CD14-positive monocyte (primary cell): ENCODE results near the gene DNAJB12. TPM values are rescaled to one million over a fixed set of nuclear protein-coding genes. Genes with fewer than 3 reads are reported as not detected.

Experiments
- DNase-seq, 3 donors: peaks; one replicate each; pipeline ENCODE4 v3.0.0-alpha.2; 2011 to 2022
- H2AFZ ChIP-seq: 2 replicates; pipeline ENCODE4 v1.6.0; 2012; ENCODE audit warnings: mild to moderate bottlenecking, low read depth, low read length, inconsistent platforms; ENCODE audit not compliant: insufficient read depth, poor library complexity, severe bottlenecking
- H3K27ac ChIP-seq, 2 donors: 1 replicate in 1 of 2; 2 replicates in 1 of 2; pipeline ENCODE4 v1.5.1; 2012 to 2013; ENCODE audit warnings: low read length in 2 of 2, control low read depth in 1 of 2, inconsistent platforms in 1 of 2, low read depth in 1 of 2, mild to moderate bottlenecking in 1 of 2
- H3K27me3 ChIP-seq, 2 donors: one replicate each; pipeline versions ENCODE4 v1.6.0 to v1.6.1; 2011 to 2013; ENCODE audit warnings: low read length in 2 of 2; ENCODE audit not compliant: control insufficient read depth in 2 of 2, insufficient read depth in 2 of 2
- H3K36me3 ChIP-seq, 2 donors: replicated peaks in 1 of 2; 1 replicate in 1 of 2; 2 replicates in 1 of 2; pipeline versions ENCODE4 v1.5.1 to v1.6.1; 2012 to 2013; ENCODE audit warnings: low read length in 2 of 2, control low read depth in 1 of 2, inconsistent platforms in 1 of 2, mild to moderate bottlenecking in 1 of 2; ENCODE audit not compliant: insufficient read depth in 2 of 2, control insufficient read depth in 1 of 2
- H3K4me1 ChIP-seq, 2 donors: 1 replicate in 1 of 2; 2 replicates in 1 of 2; pipeline versions ENCODE4 v1.5.1 to v1.6.1; 2012 to 2013; ENCODE audit warnings: low read length in 2 of 2, control low read depth in 1 of 2, inconsistent platforms in 1 of 2, mild to moderate bottlenecking in 1 of 2, moderate library complexity in 1 of 2; ENCODE audit not compliant: insufficient read depth in 2 of 2, control insufficient read depth in 1 of 2
- H3K4me2 ChIP-seq: replicated peaks from 2 replicates; pipeline ENCODE3; 2012; ENCODE audit warnings: low read length, moderate library complexity, mild to moderate bottlenecking; ENCODE audit not compliant: poor library complexity, severe bottlenecking; ENCODE audit errors: extremely low read depth
- H3K4me3 ChIP-seq, 3 experiments: fragments of 200-600 bp in 1 of 3; sonication (generic) in 1 of 3; replicated peaks in 1 of 3; 1 replicate in 2 of 3; 2 replicates in 1 of 3; pipeline ENCODE4 v1.5.1; 2011 to 2013; ENCODE audit warnings: low read length in 3 of 3, mild to moderate bottlenecking in 3 of 3, control low read depth in 2 of 3, low read depth in 2 of 3, inconsistent platforms in 1 of 3, moderate library complexity in 1 of 3
- H3K79me2 ChIP-seq: 2 replicates; pipeline ENCODE4 v1.6.0; 2012; ENCODE audit warnings: mild to moderate bottlenecking, control low read depth, inconsistent platforms, low read length, moderate library complexity; ENCODE audit not compliant: insufficient read depth
- H3K9ac ChIP-seq: 2 replicates; pipeline ENCODE4 v1.6.0; 2017; ENCODE audit warnings: low read length, mild to moderate bottlenecking; ENCODE audit not compliant: insufficient read depth, poor library complexity, severe bottlenecking
- H3K9me3 ChIP-seq, 2 donors: replicated peaks in 1 of 2; 1 replicate in 1 of 2; 2 replicates in 1 of 2; pipeline versions ENCODE4 v1.5.1 to v1.6.1; 2012 to 2013; ENCODE audit warnings: low read length in 2 of 2, control low read depth in 1 of 2; ENCODE audit not compliant: control insufficient read depth in 1 of 2, insufficient read depth in 1 of 2
- H4K20me1 ChIP-seq: 2 replicates; pipeline ENCODE4 v1.6.0; 2012; ENCODE audit warnings: mild to moderate bottlenecking, low read length, control low read depth, moderate library complexity; ENCODE audit not compliant: insufficient read depth
- H3K27ac Mint-ChIP-seq, 7 donors: one replicate each; pipeline ENCODE4 v1.8.0; 2020; ENCODE audit warnings: mild to moderate bottlenecking in 7 of 7, mixed read lengths in 7 of 7, moderate library complexity in 6 of 7, inconsistent platforms in 2 of 7
- H3K27me3 Mint-ChIP-seq, 3 donors: one replicate each; pipeline ENCODE4 v1.8.0; 2021 to 2022; ENCODE audit warnings: low read depth in 3 of 3, mild to moderate bottlenecking in 3 of 3, mixed read lengths in 3 of 3, moderate library complexity in 3 of 3, inconsistent platforms in 1 of 3
- H3K36me3 Mint-ChIP-seq, 2 donors: one replicate each; pipeline ENCODE4 v1.8.0; 2020; ENCODE audit warnings: mixed read lengths in 2 of 2, inconsistent platforms in 1 of 2, mild to moderate bottlenecking in 1 of 2
- H3K4me1 Mint-ChIP-seq: one replicate; pipeline ENCODE4 v1.8.0; 2020; ENCODE audit warnings: mild to moderate bottlenecking, mixed read lengths
- H3K4me3 Mint-ChIP-seq, 2 donors: one replicate each; pipeline ENCODE4 v1.8.0; 2020; ENCODE audit warnings: mild to moderate bottlenecking in 2 of 2, mixed read lengths in 2 of 2, moderate library complexity in 1 of 2
- H3K9me3 Mint-ChIP-seq, 7 donors: one replicate each; pipeline ENCODE4 v1.8.0; 2020 to 2022; ENCODE audit warnings: mixed read lengths in 7 of 7, mild to moderate bottlenecking in 6 of 7, moderate library complexity in 6 of 7, inconsistent platforms in 2 of 7
- CTCF ChIP-seq: fragments of 200-600 bp; IDR thresholded peaks from one replicate; pipeline ENCODE4 v1.8.0; 2022; ENCODE audit warnings: antibody characterized with exemption, mild to moderate bottlenecking
- WGBS: methylation state at CpG from one replicate; pipeline ENCODE4 v1.1.5; 2013; ENCODE audit warnings: missing lambda C conversion rate; ENCODE audit not compliant: insufficient coverage; 5-methylcytosine and 5-hydroxymethylcytosine counted together
- intact Hi-C, 2 donors: fragments of 100-400 bp; cut with micrococcal nuclease; formaldehyde crosslinking; loops; one replicate each; pipeline versions ENCODE4 v1.15.0 to v1.15.1; 2023
- polyA plus RNA-seq, 3 donors: library from polyadenylated mRNA; depleted of rRNA in 1 of 3; unstranded in 2 of 3; stranded (reverse) in 1 of 3; fragments of 300-500 nt in 2 of 3; fragments of >200 nt in 1 of 3; fragmentation: Illumina TruSeq in 2 of 3; gene quantifications; 1 replicate in 2 of 3; 2 replicates in 1 of 3; pipeline ENCODE4 v1.2.3, GENCODE V29; 2012 to 2021

Gene DNAJB12
- polyA plus RNA-seq, 3 donors, result 26.5 to 42.5 (median 37.9) TPM

GRCh38 chr10:72310636-72311035 is 44.1 kb downstream of the DNAJB12 start:
- Histone ChIP-seq H3K4me1 (peaks cover 40 to 45% of the 10 kb centered on the region in 2 donors), H3K4me3 (no peak overlapping the region), H3K27ac (no peak overlapping the region), H3K9ac (no peak overlapping the region), H3K79me2 (no peaks in the 10 kb centered on the region), H3K27me3 (no peaks in the 10 kb centered on the region), H4K20me1 (no peaks in the 10 kb centered on the region), H3K9me3 (no peaks in the 10 kb centered on the region), H2AFZ (no peak overlapping the region), H3K4me2 (peak overlapping the region; percentile 0), H3K36me3 (no peaks in the 10 kb centered on the region)
- Mint-ChIP-seq H3K36me3 (peaks cover 2 to 4% of the 10 kb centered on the region in 2 donors), H3K27ac (peak overlapping the region in 6 of 7 donors; percentile 32 to 79 (median 72)), H3K4me3 (peak overlapping the region in 1 of 2 donors; percentile 53), H3K27me3 (peaks cover 2 to 12% (median 4%) of the 10 kb centered on the region in 3 donors), H3K4me1 (peaks cover 46% of the 10 kb centered on the region), H3K9me3 (no peaks in the 10 kb centered on the region)
- intact Hi-C loops, result no loop called here
- TF ChIP-seq CTCF, result no peak
- WGBS, result 50% methylated on average over 1 of the region's 4 CpGs
- peak in 2 of 3 donors; percentile 71 to 87 for DNase-seq

- 48% methylated on average over 6 of the region's 11 CpGs for WGBS
- Mint-ChIP-seq H3K27ac (peak overlapping the region in 6 of 7 donors; percentile 32 to 79 (median 72)), H3K4me1 (peaks cover 42% of the 10 kb centered on the region), H3K27me3 (peaks cover 2 to 12% (median 4%) of the 10 kb centered on the region in 3 donors), H3K4me3 (peak overlapping the region in 1 of 2 donors; percentile 53), H3K36me3 (peaks cover 2 to 4% of the 10 kb centered on the region in 2 donors), H3K9me3 (no peaks in the 10 kb centered on the region)
- Histone ChIP-seq H3K36me3 (no peaks in the 10 kb centered on the region), H3K9ac (no peak overlapping the region), H3K4me2 (no peak overlapping the region), H3K27me3 (no peaks in the 10 kb centered on the region), H3K4me3 (no peak overlapping the region), H4K20me1 (no peaks in the 10 kb centered on the region), H3K4me1 (peaks cover 36 to 41% of the 10 kb centered on the region in 2 donors), H3K9me3 (no peaks in the 10 kb centered on the region), H3K79me2 (no peaks in the 10 kb centered on the region), H2AFZ (no peak overlapping the region), H3K27ac (no peak overlapping the region)
- no peak for TF ChIP-seq CTCF
- peak in 1 of 3 donors; percentile 54 for DNase-seq
- intact Hi-C loops, result no loop called here
Measured at GRCh38 chr10:72310241-72310633, 44.5 kb downstream of the DNAJB12 start.
